GM12875 (cell line): Measurements from ENCODE around the gene EFHB.

Experiments
- H3K4me3 ChIP-seq: one replicate; pipeline ENCODE4 v1.5.1; 2011; ENCODE audit warnings: low read depth, low read length, control low read depth
- CTCF ChIP-seq: IDR thresholded peaks from 2 replicates; pipeline ENCODE4 v1.5.1; 2011; ENCODE audit warnings: low read depth, mild to moderate bottlenecking, control low read depth, inconsistent platforms, low read length, moderate library complexity, borderline replicate concordance; ENCODE audit not compliant: insufficient read depth

EFHB gene

GRCh38 chr3:19946832-19947548 lies 13.0 kb upstream of the EFHB start, which contains the start of gene RAB5A:
TSS of gene RAB5A (plus strand) at chr3:19947097. CDS start at chr3:19950899, 3,802 bp downstream.
- no peak for TF ChIP-seq CTCF
- H3K4me3 ChIP-seq = peak within 1 kb of the TSS; percentile 95

- peak overlapping the region; percentile 95 for H3K4me3 ChIP-seq
- no peak for TF ChIP-seq CTCF
These were observed 12.2 kb upstream of the EFHB start for GRCh38 chr3:19945969-19946831.

- no peak for TF ChIP-seq CTCF
- no peak overlapping the region for H3K4me3 ChIP-seq
These were observed 11.5 kb upstream of the EFHB start for GRCh38 chr3:19945534-19945933.

GRCh38 chr3:19940643-19941042 lies 6.6 kb upstream of the EFHB start:
- TF ChIP-seq CTCF = no peak
- H3K4me3 ChIP-seq = no peak overlapping the region

GRCh38 chr3:19938295-19938627 lies 4.2 kb upstream of the EFHB start:
- no peak overlapping the region for H3K4me3 ChIP-seq
- no peak for TF ChIP-seq CTCF

GRCh38 chr3:19937459-19938294 lies 3.7 kb upstream of the EFHB start:
- TF ChIP-seq CTCF = no peak
- no peak overlapping the region for H3K4me3 ChIP-seq
